GM12872 (cell line): ENCODE results near the gene LZIC.

Source experiments
- TF ChIP-seq, protein P1 (sequence below): IDR thresholded peaks from 3 replicates; pipeline ENCODE4 v1.5.1; 2011; ENCODE audit warnings: low read depth, mild to moderate bottlenecking, low read length, moderate library complexity; ENCODE audit not compliant: insufficient read depth

The LZIC gene

DNA sequence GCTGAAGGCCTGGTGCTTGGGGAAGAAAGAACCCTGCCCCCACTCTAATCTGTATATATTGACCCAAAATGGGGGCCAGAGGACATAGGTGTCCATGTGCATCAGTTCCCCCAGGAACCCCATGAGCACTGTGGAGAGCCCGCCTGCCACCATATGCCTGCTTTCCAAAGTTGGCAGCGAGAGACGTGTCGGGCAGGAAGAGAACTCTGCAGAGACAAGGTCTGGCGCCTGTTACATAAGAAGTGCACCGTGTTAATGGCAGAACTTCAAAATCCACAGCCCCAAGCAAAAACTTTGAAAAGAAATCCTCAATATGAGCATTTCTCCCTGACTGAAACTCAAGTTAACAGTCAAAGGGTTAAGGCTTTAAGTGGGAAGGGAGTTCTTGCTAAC, 41.1 kb downstream of the LZIC start:
- TF ChIP-seq, protein P1, sequence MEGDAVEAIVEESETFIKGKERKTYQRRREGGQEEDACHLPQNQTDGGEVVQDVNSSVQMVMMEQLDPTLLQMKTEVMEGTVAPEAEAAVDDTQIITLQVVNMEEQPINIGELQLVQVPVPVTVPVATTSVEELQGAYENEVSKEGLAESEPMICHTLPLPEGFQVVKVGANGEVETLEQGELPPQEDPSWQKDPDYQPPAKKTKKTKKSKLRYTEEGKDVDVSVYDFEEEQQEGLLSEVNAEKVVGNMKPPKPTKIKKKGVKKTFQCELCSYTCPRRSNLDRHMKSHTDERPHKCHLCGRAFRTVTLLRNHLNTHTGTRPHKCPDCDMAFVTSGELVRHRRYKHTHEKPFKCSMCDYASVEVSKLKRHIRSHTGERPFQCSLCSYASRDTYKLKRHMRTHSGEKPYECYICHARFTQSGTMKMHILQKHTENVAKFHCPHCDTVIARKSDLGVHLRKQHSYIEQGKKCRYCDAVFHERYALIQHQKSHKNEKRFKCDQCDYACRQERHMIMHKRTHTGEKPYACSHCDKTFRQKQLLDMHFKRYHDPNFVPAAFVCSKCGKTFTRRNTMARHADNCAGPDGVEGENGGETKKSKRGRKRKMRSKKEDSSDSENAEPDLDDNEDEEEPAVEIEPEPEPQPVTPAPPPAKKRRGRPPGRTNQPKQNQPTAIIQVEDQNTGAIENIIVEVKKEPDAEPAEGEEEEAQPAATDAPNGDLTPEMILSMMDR, result no peak

DNA sequence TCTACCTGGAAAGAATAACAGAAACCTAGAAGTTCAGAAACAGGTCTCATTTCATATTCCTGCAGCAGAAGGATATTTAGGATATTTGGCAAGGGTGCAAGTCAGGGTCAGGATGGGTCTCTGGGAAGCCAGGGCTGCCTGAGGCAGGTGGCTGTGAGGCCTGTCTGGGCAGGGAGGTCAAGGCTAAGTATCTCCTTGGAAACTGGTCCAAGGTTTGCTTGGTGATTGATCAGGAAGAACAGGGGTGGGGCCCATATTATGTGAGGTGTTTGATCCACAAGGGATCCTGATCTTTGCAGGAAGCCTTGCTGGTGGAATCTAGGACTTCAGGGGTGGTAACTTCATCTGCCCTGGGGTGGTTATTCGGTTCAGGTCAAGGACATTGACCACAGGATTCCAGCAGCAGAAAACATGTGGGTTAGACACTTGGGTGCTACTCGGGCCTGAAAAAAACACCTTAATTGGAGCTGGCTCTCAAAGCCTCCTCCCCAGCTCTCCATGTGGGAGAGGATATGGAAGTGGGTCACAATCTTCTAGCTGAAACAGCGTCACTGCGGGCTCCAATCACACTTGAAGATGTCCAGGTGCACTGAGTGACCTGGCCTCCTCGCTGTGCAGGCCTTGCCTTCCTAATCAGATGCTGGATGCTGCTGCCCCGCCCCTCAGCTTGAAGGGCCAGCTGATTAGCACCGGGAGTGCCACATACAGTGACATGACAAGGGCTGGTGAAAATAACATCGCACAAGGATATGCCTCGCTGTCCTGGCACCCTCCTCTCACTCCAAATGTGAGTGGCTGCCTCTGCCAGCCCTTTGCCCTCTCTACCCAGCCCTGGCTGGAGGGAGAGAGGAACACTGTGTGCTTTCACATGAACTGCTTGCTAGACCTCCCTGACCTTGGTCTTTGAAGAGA, 41.8 kb downstream of the LZIC start:
- TF ChIP-seq, protein P1, result no peak

DNA sequence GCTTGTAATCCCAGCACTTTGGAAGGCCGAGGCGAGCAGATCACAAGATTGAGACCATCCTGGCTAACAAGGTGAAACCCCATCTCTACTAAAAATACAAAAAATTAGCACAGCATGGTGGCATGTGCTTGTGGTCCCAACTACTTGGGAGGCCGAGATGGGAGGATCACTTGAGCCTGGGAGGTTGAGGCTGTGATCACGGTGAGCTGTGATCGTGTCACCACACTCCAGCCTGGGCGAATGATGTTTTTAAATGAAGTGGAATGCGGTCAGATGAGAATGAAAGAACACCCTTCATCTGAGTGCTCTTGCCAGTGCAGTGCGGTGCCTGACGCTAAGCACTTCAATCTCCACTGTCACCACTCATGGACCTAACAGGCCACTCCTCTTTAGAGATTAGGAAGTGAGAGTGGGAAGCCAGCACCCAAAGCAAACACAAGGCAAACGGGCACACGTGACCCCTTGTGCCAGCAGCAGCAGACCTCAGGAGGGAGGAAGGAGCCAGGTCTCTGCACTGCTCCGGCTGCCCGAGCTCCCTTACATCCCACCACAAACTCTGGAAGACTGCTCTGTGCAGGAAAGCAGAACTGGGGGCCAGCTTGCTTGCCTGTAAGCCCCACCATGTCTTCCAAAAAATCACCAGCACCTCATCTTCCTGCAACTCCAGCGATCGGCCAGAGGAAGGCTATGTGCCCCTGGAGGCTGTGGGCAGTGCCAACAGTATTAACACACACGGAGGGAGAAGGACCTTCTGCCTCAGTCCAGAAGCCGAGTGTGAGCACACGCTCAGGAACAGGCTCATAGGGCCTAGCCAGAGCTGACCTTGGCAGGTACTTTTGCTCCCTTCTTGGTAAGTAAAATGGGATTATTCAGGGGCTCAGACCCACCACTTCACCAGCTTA, 42.8 kb downstream of the LZIC start:
- TF ChIP-seq, protein P1, result no peak

DNA sequence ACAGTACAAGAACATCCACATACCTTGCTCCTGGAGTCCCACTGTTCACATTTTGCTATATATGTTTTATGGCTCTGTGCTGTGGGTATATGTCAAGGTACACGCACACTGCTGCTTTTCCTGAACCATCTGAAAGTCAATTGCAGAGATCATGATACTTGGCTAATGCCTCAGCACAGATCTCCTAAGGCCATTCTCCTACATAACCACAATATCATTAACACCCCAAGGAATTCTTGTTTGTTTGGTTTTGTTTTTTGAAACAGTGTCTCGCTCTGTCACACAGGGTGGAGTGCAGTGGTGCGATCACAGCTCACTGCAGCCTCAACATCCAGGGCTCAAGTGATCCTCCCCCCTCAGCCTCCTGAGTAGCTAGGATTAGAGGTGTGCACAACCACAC, 49.1 kb downstream of the LZIC start:
- TF ChIP-seq, protein P1, result no peak

DNA sequence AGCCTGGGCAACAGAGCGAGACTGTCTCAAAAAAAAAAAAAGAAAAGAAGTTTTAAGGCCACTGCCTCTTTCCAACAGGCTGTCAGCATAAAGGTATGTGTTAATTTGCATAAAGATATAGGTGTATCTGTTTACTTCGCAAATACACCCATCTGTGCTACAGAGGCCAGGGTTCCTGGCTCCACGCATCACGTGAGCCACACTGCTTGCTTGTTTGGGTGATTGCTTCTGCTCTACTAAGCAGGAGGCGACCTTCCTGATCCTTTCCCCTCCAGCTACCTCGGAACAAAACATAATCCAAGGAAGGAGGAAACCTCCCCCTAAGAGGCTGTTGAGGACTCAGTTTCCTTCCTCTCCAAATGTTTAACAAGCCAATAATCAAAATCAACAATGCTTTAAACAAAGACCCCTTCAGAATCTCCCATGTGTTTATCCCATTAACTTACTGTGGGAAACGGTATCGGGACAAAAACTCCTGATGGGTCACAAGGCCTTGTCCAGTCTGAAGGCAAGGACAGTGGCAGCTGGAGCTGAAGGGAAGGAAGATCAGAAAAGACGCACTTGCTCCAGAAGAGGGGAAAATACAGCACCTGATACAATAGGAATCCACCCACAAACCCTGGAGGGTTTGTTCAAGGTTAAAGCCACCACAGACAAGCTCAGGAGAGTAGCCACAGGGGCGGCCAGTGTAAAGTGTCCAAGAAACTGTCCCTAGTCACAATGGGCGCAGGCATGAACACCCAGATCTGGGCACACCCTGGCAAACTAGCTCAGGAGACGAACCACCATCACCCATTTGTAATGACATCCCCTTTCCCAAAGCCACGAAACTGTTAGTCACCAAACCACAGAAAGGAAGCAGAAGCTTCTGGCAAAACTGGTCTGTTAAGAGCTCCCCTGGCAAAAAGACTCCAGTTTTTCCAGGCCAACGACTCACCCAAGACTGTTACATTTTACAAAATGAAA, 50.3 kb downstream of the LZIC start:
- TF ChIP-seq, protein P1, result no peak

DNA sequence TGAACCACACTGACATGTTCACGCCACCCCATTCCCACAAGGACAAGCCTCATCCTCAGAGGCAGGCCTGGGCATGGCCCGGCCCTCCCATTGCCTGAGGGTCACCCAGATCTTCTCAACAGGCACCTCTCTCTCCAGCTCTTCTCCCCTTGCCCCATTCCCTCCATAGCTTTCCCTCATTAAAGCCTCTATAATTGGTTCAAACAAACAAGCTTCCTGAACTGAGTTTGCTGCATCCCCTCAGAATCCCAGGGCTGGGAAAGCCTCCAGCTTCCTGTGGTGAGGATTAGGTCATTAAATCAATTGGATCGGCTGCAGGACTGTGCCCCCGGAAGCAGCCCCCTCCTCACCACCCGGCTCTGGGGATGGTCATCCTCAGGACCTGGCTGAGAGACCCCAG, 52.0 kb downstream of the LZIC start:
- TF ChIP-seq, protein P1, result no peak
